GM12878 (cell line): ENCODE measurements around the gene NEK8. TPM values are rescaled to one million over a fixed set of nuclear protein-coding genes. Genes with fewer than 3 reads are reported as not detected.
A peak's percentile ranks its signal among the peaks of the same experiment; 100 is the strongest.

Experiments used
- ATAC-seq: fragments of 200-7000 bp; cut with Tn5 transposase; 3 replicates; pipeline ENCODE4 v1.9.1; 2020; ENCODE audit warnings: mild to moderate bottlenecking, moderate library complexity
- BruUV-seq: library from RNA; stranded (reverse); fragments of 400-500 nt; replicated peaks from 2 replicates; lab custom pipeline; 2021; lab: Mats Ljungman, UMichigan
- CTCF ChIA-PET: fragments of 300-600 bp; sonication (Branson Sonifier 250); formaldehyde crosslinking; extraction: SDS; loops from one replicate; lab custom pipeline; 2021; ENCODE audit warnings: inconsistent platforms; lab: Yijun Ruan, JAX
- POLR2A ChIA-PET: fragments of 350-600 bp; formaldehyde crosslinking; extraction: SDS; loops from one replicate; lab custom pipeline; 2021; ENCODE audit warnings: inconsistent platforms; lab: Charles Lee
- RAD21 ChIA-PET: fragments of 300-600 bp; sonication (Branson Sonifier 250); formaldehyde crosslinking; loops from one replicate; lab custom pipeline; 2023; ENCODE audit warnings: antibody characterized with exemption; ENCODE audit not compliant: unreplicated experiment; lab: Charles Lee
- SMC1A ChIA-PET: fragments of 300-600 bp; sonication (Branson Sonifier 250); formaldehyde crosslinking; loops from one replicate; lab custom pipeline; 2023; ENCODE audit not compliant: unreplicated experiment, uncharacterized antibody; lab: Charles Lee
- DNase-seq: peaks from one replicate; pipeline ENCODE4 v3.0.0-alpha.2; 2011; ENCODE audit warnings: low read depth, low spot score
- FAIRE-seq: peaks from 3 replicates; lab custom pipeline; 2011; peaks lifted over from hg19 to GRCh38; lab: Jason Lieb, UNC
- H2AFZ ChIP-seq: 2 replicates; pipeline ENCODE4 v1.6.0; 2011; ENCODE audit warnings: low read depth, low read length, control low read depth; ENCODE audit not compliant: control insufficient read depth
- H3K27ac ChIP-seq: 2 replicates; pipeline ENCODE4 v1.5.1; 2011; ENCODE audit warnings: control low read depth; ENCODE audit not compliant: control insufficient read depth, insufficient read depth
- H3K27me3 ChIP-seq, 2 experiments: replicated peaks in 1 of 2; 2 replicates each; pipeline versions ENCODE4 v1.6.0 to v1.6.1; 2011; ENCODE audit warnings: low read length in 1 of 2; ENCODE audit not compliant: control insufficient read depth in 2 of 2, insufficient read depth in 2 of 2
- H3K36me3 ChIP-seq, 2 experiments: 2 replicates each; pipeline ENCODE4 v1.5.1; 2011; ENCODE audit warnings: low read length in 1 of 2; ENCODE audit not compliant: control insufficient read depth in 2 of 2, insufficient read depth in 2 of 2
- H3K4me1 ChIP-seq: 2 replicates; pipeline ENCODE4 v1.6.1; 2011; ENCODE audit warnings: mild to moderate bottlenecking, low read length, moderate library complexity, mixed read lengths; ENCODE audit not compliant: control insufficient read depth, insufficient read depth
- H3K4me2 ChIP-seq: 2 replicates; pipeline ENCODE4 v1.6.0; 2011; ENCODE audit warnings: control low read depth; ENCODE audit not compliant: control insufficient read depth, insufficient read depth
- H3K4me3 ChIP-seq: fragments of 200-600 bp; sonication (generic); 2 replicates; pipeline ENCODE4 v1.5.1; 2016
- H3K79me2 ChIP-seq: 2 replicates; pipeline ENCODE4 v1.6.0; 2011; ENCODE audit warnings: low read length; ENCODE audit not compliant: control insufficient read depth, insufficient read depth
- H3K9ac ChIP-seq: 2 replicates; pipeline ENCODE4 v1.8.0; 2011; ENCODE audit warnings: low read length, control low read depth, mixed read lengths; ENCODE audit not compliant: control insufficient read depth, insufficient read depth
- H3K9me3 ChIP-seq: replicated peaks from 3 replicates; pipeline ENCODE4 v1.5.1; 2011; ENCODE audit warnings: mild to moderate bottlenecking, low read length; ENCODE audit not compliant: control insufficient read depth, insufficient read depth
- H4K20me1 ChIP-seq: 2 replicates; pipeline ENCODE4 v1.6.0; 2011; ENCODE audit not compliant: control insufficient read depth, insufficient read depth
- BRCA1 ChIP-seq: IDR thresholded peaks from 2 replicates; pipeline ENCODE4 v1.6.1; 2011; ENCODE audit warnings: low read depth, low read length, improper control_type of control experiment
- CBX5 ChIP-seq: sonication (generic); IDR thresholded peaks from 2 replicates; pipeline ENCODE4 v1.6.1; 2016; ENCODE audit warnings: low read depth, moderate library complexity, mild to moderate bottlenecking, inconsistent platforms
- CEBPZ ChIP-seq: fragments of 150-350 bp; IDR thresholded peaks from 2 replicates; pipeline ENCODE4 v1.6.1; 2016; ENCODE audit warnings: low read depth, low read length
- GABPA ChIP-seq: IDR thresholded peaks from 2 replicates; pipeline ENCODE4 v1.6.1; 2014; ENCODE audit warnings: antibody characterized with exemption, low read depth, mild to moderate bottlenecking, inconsistent platforms
- HDAC6 ChIP-seq: fragments of 200-600 bp; sonication (generic); IDR thresholded peaks from one replicate; pipeline ENCODE4 v1.8.0; 2017; ENCODE audit warnings: antibody characterized with exemption; ENCODE audit not compliant: unreplicated experiment
- HDGF ChIP-seq: fragments of 450-650 bp; IDR thresholded peaks from 2 replicates; pipeline ENCODE4 v1.6.1; 2016; ENCODE audit warnings: antibody characterized with exemption
- IRF4 ChIP-seq: IDR thresholded peaks from 2 replicates; pipeline ENCODE4 v1.6.1; 2011; ENCODE audit warnings: low read depth, low read length
- POLR2A ChIP-seq: IDR thresholded peaks from 2 replicates; pipeline ENCODE4 v1.6.1; 2011; ENCODE audit warnings: low read depth, mild to moderate bottlenecking, low read length
- POLR2AphosphoS2 ChIP-seq: IDR thresholded peaks from 2 replicates; pipeline ENCODE4 v1.6.1; 2011; ENCODE audit warnings: low read depth, mild to moderate bottlenecking, low read length, improper control_type of control experiment, moderate library complexity
- POLR2AphosphoS5 ChIP-seq: IDR thresholded peaks from 2 replicates; pipeline ENCODE4 v1.6.1; 2011; ENCODE audit warnings: mild to moderate bottlenecking, low read length, inconsistent platforms
- WGBS: methylation state at CpG from one replicate; pipeline ENCODE4 v1.1.6; 2016; ENCODE audit warnings: low lambda C conversion rate; ENCODE audit not compliant: insufficient replicate concordance, insufficient coverage; ENCODE audit errors: missing lambda C conversion rate; 5-methylcytosine and 5-hydroxymethylcytosine counted together
- in situ Hi-C: fragments of 300-500 bp; cut with MboI; formaldehyde crosslinking; loops from 9 replicates; pipeline ENCODE4 v1.14.3; 2018; ENCODE audit warnings: mixed read lengths
- intact Hi-C: fragments of 100-400 bp; cut with micrococcal nuclease; formaldehyde crosslinking; loops from one replicate; pipeline ENCODE4 v1.14.2; 2022; ENCODE audit not compliant: unreplicated experiment
- polyA plus RNA-seq, 11 experiments: library from polyadenylated mRNA; depleted of rRNA in 4 of 11; unstranded in 6 of 11; stranded (reverse) in 5 of 11; fragments of >200 nt; fragmentation: Nextera tagmentation in 4 of 11; fragmentation: Illumina TruSeq in 1 of 11; extraction: Ambion mirVana in 4 of 11; extraction: Trizol in 1 of 11; gene quantifications; 1 replicate in 1 of 11; 2 replicates in 10 of 11; pipeline versions ENCODE4 v1.2.1 to v1.2.3, GENCODE V29; 2011 to 2016; ENCODE audit warnings: inconsistent platforms in 2 of 11, missing spikeins in 2 of 11, low read depth in 1 of 11
- total RNA-seq, 4 experiments: library from RNA; depleted of rRNA in 3 of 4; stranded (reverse); fragments of >200 nt in 3 of 4; fragmentation: Illumina TruSeq in 1 of 4; extraction: Trizol in 1 of 4; gene quantifications; 2 replicates each; pipeline versions ENCODE4 v1.2.1 to v1.2.3, GENCODE V29; 2013 to 2021

The NEK8 gene
- total and polyA plus RNA-seq, 10 of the 15 experiments (the other 5 are each of a cell fraction or from before 2014, with no cell fraction given) = 2.3 to 14.3 (median 9.4) TPM

- Histone ChIP-seq H2AFZ (no peak overlapping the region), H3K4me1 (peaks cover 22% of the 10 kb centered on the region), H3K9ac (peak overlapping the region; percentile 48; the same call in 1 of the 2 replicates), H3K4me2 (peak overlapping the region; percentile 88), H3K9me3 (no peaks in the 10 kb centered on the region), H3K36me3 (peaks cover 12 to 20% of the 10 kb centered on the region in 2 experiments; a peak in 3 of 4 replicates), H3K79me2 (peaks cover 47% of the 10 kb centered on the region), H4K20me1 (no peaks in the 10 kb centered on the region), H3K4me3 (peak overlapping the region; percentile 95), H3K27ac (peak overlapping the region; percentile 56), H3K27me3 (no peaks in the 10 kb centered on the region)
- DNase-seq = no peak
- ChIA-PET SMC1A (interaction anchor here (0.6 to 2.1 kb wide), 4 partner anchors 11 to 148 kb away, joined by 3 to 9 read pairs (median 3); partner anchors contain the start of gene PROCA1), RAD21 (interaction anchor here (1.0 to 1.7 kb wide), 4 partner anchors 11 to 231 kb away, joined by 3 to 7 read pairs (median 5); partner anchors contain the start of gene PROCA1), CTCF (interaction anchor here (0.6 to 12.6 kb wide), 6 partner anchors 26 to 454 kb away, joined by 3 to 394 read pairs (median 6); no protein-coding TSS in a partner anchor), POLR2A (interaction anchor here (0.6 to 17.2 kb wide), 5 partner anchors 11 to 229 kb away, joined by 3 to 485 read pairs (median 4); partner anchors contain the start of genes PHF12, PROCA1, SDF2 and SUPT6H)
- WGBS = 27% methylated on average over 7 of the region's 7 CpGs
- no peak for TF ChIP-seq BRCA1
- no peak for TF ChIP-seq CEBPZ
- no peak for TF ChIP-seq HDAC6
- no peak for TF ChIP-seq CBX5
- TF ChIP-seq POLR2A = peak; percentile 24; the same call in 1 of the 2 replicates
- peak; percentile 72 for TF ChIP-seq POLR2AphosphoS5
- no peak for TF ChIP-seq GABPA
- no peak for TF ChIP-seq HDGF
- TF ChIP-seq POLR2AphosphoS2 = peak; percentile 52; the same call in 1 of the 2 replicates
- no peak for TF ChIP-seq IRF4
- ATAC-seq = no peak
- TSS peak; percentile 12 for BruUV-seq
- intact Hi-C loops (loop anchor here (10.0 kb wide), 1 partner anchor 392 kb away; no protein-coding TSS in a partner anchor), in situ Hi-C loops (no loop called here)
- no peak for FAIRE-seq
Measured at GRCh38 chr17:28722417-28723158, 6.0 kb upstream of the NEK8 start.
